IPS-15b (cell line): ENCODE data around the gene XRCC5.
"Not testable (repeated sequence)": the region's sequence is repeated elsewhere in the genome, so short reads cannot be mapped to it uniquely, and the experiment has no call there.

Source experiments
- H3K27me3 ChIP-seq: one replicate; pipeline ENCODE4 v1.6.1; 2013; ENCODE audit warnings: low read length; ENCODE audit not compliant: control insufficient read depth, insufficient read depth
- H3K36me3 ChIP-seq: one replicate; pipeline ENCODE4 v1.6.1; 2013; ENCODE audit warnings: low read length; ENCODE audit not compliant: control insufficient read depth, insufficient read depth
- H3K4me1 ChIP-seq: one replicate; pipeline ENCODE4 v1.6.1; 2013; ENCODE audit warnings: mild to moderate bottlenecking, low read length; ENCODE audit not compliant: control insufficient read depth, insufficient read depth
- H3K4me3 ChIP-seq: one replicate; pipeline ENCODE4 v1.5.1; 2013; ENCODE audit warnings: low read depth, low read length
- H3K9ac ChIP-seq: one replicate; pipeline ENCODE4 v1.6.1; 2013; ENCODE audit warnings: low read depth, mild to moderate bottlenecking, low read length
- H3K9me3 ChIP-seq: one replicate; pipeline ENCODE4 v1.6.1; 2013; ENCODE audit warnings: mild to moderate bottlenecking, low read length; ENCODE audit not compliant: control insufficient read depth, insufficient read depth

XRCC5 gene

DNA sequence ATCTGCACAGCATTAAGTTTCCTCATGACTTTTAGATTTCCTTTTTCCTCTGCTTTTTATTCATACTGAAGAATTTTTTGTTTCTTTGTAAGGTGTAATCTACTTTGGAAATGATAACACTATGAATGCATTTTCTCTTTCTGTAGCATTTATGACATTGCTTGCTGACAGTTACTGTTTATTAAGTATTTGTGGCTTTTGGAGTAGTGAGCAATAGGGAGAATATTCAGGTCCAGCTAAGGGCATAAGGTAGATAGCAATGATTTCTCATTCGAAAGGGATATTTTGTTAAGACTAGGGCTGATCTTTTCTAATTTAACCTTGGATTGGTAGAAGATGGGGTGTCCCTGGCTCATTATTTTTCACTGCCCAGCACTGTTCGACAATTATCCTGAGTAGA, 80.3 kb downstream of the XRCC5 start:
- Histone ChIP-seq H3K9me3 (no peaks in the 10 kb centered on the region), H3K36me3 (no peaks in the 10 kb centered on the region), H3K27me3 (no peaks in the 10 kb centered on the region), H3K4me1 (no peaks in the 10 kb centered on the region), H3K9ac (no peak overlapping the region), H3K4me3 (no peak overlapping the region)

GRCh38 chr2:216192181-216192580, 83.0 kb downstream of the XRCC5 start:
- no peaks in the 10 kb centered on the region for H3K36me3 ChIP-seq
- H3K4me1 ChIP-seq, result no peaks in the 10 kb centered on the region
- no peaks in the 10 kb centered on the region for H3K9me3 ChIP-seq

GRCh38 chr2:216192931-216193330, 83.8 kb downstream of the XRCC5 start:
- no peak overlapping the region for H3K4me3 ChIP-seq
- H3K9me3 ChIP-seq, result no peaks in the 10 kb centered on the region
- H3K27me3 ChIP-seq, result no peaks in the 10 kb centered on the region
- peaks cover 3% of the 10 kb centered on the region for H3K36me3 ChIP-seq
- no peaks in the 10 kb centered on the region for H3K4me1 ChIP-seq
- H3K9ac ChIP-seq, result no peak overlapping the region

More at GRCh38 chr2:216192181-216192580, 83.0 kb downstream of the XRCC5 start:
- Histone ChIP-seq H3K27me3 (no peaks in the 10 kb centered on the region), H3K9ac (no peak overlapping the region), H3K4me3 (no peak overlapping the region)

DNA sequence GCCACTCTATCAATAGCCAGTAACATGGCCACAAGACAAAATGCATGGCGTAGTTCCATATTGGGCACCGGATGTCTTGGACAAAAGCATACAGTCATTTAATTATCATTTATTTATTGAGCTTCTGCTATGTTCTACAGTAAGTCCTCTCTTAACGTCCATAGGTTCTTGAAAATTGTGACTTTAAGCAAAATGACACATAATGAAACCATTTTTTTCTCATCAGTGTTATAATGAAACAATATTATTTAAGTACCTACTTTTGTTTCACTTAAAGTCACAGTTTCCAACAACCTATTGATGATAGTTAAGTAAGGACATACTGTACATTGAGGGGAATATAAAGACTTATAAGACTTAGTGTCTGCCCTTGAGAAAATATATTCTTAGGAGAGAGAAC, 84.9 kb downstream of the XRCC5 start:
- H3K36me3 ChIP-seq, result peaks cover 6% of the 10 kb centered on the region
- no peak overlapping the region for H3K9ac ChIP-seq
- no peak overlapping the region for H3K4me3 ChIP-seq
- no peaks in the 10 kb centered on the region for H3K9me3 ChIP-seq
- no peaks in the 10 kb centered on the region for H3K27me3 ChIP-seq
- H3K4me1 ChIP-seq, result no peaks in the 10 kb centered on the region

DNA sequence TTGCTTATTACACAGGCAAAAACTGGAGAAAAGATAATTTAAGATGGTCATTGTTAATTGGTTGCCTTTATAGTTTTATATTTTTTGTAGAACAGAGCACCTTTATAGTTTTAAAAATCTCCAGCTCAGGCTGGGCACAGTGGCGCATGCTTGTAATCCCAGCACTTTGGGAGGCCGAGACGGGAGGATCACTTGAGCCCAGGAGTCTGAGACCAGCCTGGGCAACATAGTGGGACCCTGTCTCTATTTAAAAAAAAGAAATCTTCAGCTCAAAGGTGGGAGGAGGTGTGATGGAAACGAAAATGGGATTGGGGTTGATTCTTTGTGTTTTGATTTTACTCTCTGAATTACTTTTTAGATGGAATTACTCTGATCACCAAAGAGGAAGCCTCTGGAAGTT, 85.4 kb downstream of the XRCC5 start:
- Histone ChIP-seq H3K36me3 (peaks cover 6% of the 10 kb centered on the region), H3K4me1 (no peaks in the 10 kb centered on the region), H3K9ac (no peak overlapping the region), H3K4me3 (no peak overlapping the region), H3K9me3 (no peaks in the 10 kb centered on the region), H3K27me3 (no peaks in the 10 kb centered on the region)

DNA sequence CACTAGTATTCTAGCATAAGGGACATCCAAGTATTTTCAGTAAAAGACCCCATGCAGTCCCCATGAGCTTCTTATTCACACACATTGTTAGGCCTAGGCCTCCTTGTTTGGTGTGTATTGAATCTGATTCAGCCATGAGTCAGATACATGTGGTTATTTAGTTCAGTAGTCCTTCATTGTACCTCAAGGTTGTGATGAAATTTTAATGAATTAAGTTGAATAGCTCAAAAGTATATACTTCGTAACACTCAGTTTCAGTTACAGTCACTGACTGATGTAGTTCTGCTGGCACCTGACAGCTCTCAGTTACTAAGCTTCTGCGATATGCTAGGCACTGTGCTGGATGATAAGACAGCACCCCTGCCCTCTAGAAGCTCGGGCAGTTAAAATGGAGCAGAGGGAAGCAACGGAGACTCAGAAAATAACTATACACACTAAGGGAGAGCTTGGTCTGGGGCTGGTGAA, 86.4 kb downstream of the XRCC5 start:
- H3K4me3 ChIP-seq, result no peak overlapping the region
- H3K9ac ChIP-seq, result no peak overlapping the region
- H3K36me3 ChIP-seq, result peaks cover 10% of the 10 kb centered on the region
- H3K9me3 ChIP-seq, result no peaks in the 10 kb centered on the region
- no peaks in the 10 kb centered on the region for H3K4me1 ChIP-seq
- H3K27me3 ChIP-seq, result no peaks in the 10 kb centered on the region

GRCh38 chr2:216201692-216202306, 92.7 kb downstream of the XRCC5 start:
- peaks cover 43% of the 10 kb centered on the region for H3K36me3 ChIP-seq
- H3K9ac ChIP-seq, result no peak overlapping the region
- H3K4me3 ChIP-seq, result no peak overlapping the region
- no peaks in the 10 kb centered on the region for H3K9me3 ChIP-seq
- H3K27me3 ChIP-seq, result no peaks in the 10 kb centered on the region
- H3K4me1 ChIP-seq, result no peaks in the 10 kb centered on the region

GRCh38 chr2:216202626-216203250, 93.6 kb downstream of the XRCC5 start:
- H3K9ac ChIP-seq, result no peak overlapping the region
- peaks cover 46% of the 10 kb centered on the region for H3K36me3 ChIP-seq
- H3K4me1 ChIP-seq, result no peaks in the 10 kb centered on the region
- H3K9me3 ChIP-seq, result no peaks in the 10 kb centered on the region
- H3K4me3 ChIP-seq, result no peak overlapping the region
- no peaks in the 10 kb centered on the region for H3K27me3 ChIP-seq

DNA sequence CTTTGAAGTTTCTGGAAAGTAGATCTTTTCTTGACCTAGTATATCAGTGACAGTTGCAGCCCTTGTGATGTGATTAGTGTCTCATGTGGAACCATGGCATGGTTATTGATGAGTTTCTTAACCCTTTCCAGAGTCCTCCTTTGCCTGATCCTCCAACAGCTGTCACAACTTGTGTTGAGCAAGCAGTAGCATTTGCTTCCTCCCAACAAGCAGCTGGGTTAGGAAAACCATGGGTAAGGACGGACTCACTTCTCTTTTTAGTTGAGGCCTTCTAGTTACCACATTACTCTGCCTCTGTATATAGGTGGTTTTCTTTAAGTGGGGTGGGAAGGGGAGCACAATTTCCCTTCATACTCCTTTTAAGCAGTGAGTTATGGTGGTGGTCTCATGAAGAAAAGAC, 96.3 kb downstream of the XRCC5 start:
- no peak overlapping the region for H3K9ac ChIP-seq

GRCh38 chr2:216206041-216206703, 97.0 kb downstream of the XRCC5 start:
- H3K4me3 ChIP-seq, result no peak overlapping the region
- peaks cover 38% of the 10 kb centered on the region for H3K36me3 ChIP-seq
- no peaks in the 10 kb centered on the region for H3K9me3 ChIP-seq
- H3K27me3 ChIP-seq, result no peaks in the 10 kb centered on the region
- H3K4me1 ChIP-seq, result peaks cover 4% of the 10 kb centered on the region
- no peak overlapping the region for H3K9ac ChIP-seq

More for the DNA sequence above, 96.3 kb downstream of the XRCC5 start:
- Histone ChIP-seq H3K9me3 (no peaks in the 10 kb centered on the region), H3K4me1 (peaks cover 4% of the 10 kb centered on the region), H3K27me3 (no peaks in the 10 kb centered on the region), H3K36me3 (peaks cover 38% of the 10 kb centered on the region), H3K4me3 (no peak overlapping the region)

DNA sequence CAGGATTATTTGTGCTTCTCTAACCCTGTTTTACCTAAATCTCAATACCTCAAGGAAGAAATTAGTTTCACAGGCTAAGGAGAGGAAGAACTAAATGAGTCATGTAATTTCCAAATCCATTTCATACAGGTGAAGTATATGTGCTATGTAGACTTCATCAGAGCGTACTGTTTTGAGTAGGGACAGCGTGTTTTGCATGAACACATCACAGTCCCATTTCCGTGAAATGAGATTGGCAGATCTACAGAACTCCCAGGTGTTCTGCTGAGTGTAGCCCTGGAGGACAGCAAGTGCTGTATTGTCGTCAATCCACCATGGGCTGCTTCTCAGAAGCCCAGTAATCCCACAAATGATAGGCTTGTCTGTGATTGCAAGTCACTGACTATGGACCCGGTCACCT, 97.7 kb downstream of the XRCC5 start:
- H3K9ac ChIP-seq, result no peak overlapping the region
- H3K4me3 ChIP-seq, result no peak overlapping the region
- H3K36me3 ChIP-seq, result peaks cover 38% of the 10 kb centered on the region
- H3K4me1 ChIP-seq, result peaks cover 4% of the 10 kb centered on the region
- H3K27me3 ChIP-seq, result no peaks in the 10 kb centered on the region
- no peaks in the 10 kb centered on the region for H3K9me3 ChIP-seq

DNA sequence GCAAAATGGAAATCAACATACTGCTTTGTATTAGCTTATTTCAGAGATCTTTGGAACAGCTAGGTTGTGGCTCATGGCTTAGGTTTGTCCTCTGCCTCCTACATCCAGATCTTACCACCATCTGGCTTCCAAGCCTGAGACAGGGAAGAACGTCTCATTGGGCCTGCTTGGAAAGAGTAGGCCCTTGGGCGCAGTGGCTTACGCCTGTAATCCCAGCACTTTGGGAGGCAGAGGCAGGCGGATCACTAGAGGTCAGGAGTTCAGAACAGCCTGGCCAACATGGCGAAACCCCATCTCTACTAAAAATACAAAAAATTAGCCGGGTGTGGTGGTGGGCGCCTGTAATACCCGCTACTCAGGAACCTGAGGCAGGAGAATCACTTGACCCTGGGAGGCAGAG, 99.5 kb downstream of the XRCC5 start:
- not testable (repeated sequence) for H3K9me3 ChIP-seq, H3K4me3 ChIP-seq, H3K4me1 ChIP-seq, H3K9ac ChIP-seq, H3K27me3 ChIP-seq
- peaks cover 27% of the 10 kb centered on the region for H3K36me3 ChIP-seq
